Measurements from ENCODE around the gene CAMSAP3.
A peak's percentile ranks its signal among the peaks of the same experiment; 100 is the strongest.

Gene CAMSAP3

GRCh38 chr19:7625763-7626372, 30.2 kb downstream of the CAMSAP3 start:
- peaks cover 92% of the 10 kb centered on the region for H3K36me3 Mint-ChIP-seq (ENCODE audit: low read depth)
- intact Hi-C loops (cut with micrococcal nuclease): no loop called here
- no peaks in the 10 kb centered on the region for H3K9me3 Mint-ChIP-seq
- H3K27me3 Mint-ChIP-seq: no peaks in the 10 kb centered on the region
- H3K27ac Mint-ChIP-seq: no peak overlapping the region
- peaks cover 34% of the 10 kb centered on the region for H3K4me1 Mint-ChIP-seq (ENCODE audit: low read depth)
- H3K4me3 Mint-ChIP-seq: no peak overlapping the region

GRCh38 chr19:7627166-7627565, 31.5 kb downstream of the CAMSAP3 start:
- H3K9me3 Mint-ChIP-seq: no peaks in the 10 kb centered on the region
- no peak overlapping the region for H3K27ac Mint-ChIP-seq
- H3K4me1 Mint-ChIP-seq (ENCODE audit: low read depth): peaks cover 46% of the 10 kb centered on the region
- no peaks in the 10 kb centered on the region for H3K27me3 Mint-ChIP-seq
- H3K4me3 Mint-ChIP-seq: no peak overlapping the region
- peaks cover 92% of the 10 kb centered on the region for H3K36me3 Mint-ChIP-seq (ENCODE audit: low read depth)
- intact Hi-C loops (cut with micrococcal nuclease): no loop called here

GRCh38 chr19:7628589-7629311, 33.1 kb downstream of the CAMSAP3 start:
- peaks cover 91% of the 10 kb centered on the region for H3K36me3 Mint-ChIP-seq (ENCODE audit: low read depth)
- peak overlapping the region; percentile 99 for H3K27ac Mint-ChIP-seq
- intact Hi-C loops (cut with micrococcal nuclease): no loop called here
- peaks cover 52% of the 10 kb centered on the region for H3K4me1 Mint-ChIP-seq (ENCODE audit: low read depth)
- H3K27me3 Mint-ChIP-seq: no peaks in the 10 kb centered on the region
- no peaks in the 10 kb centered on the region for H3K9me3 Mint-ChIP-seq
- H3K4me3 Mint-ChIP-seq: peak overlapping the region; percentile 99

- Mint-ChIP-seq H3K4me1 (ENCODE audit: low read depth) (peaks cover 52% of the 10 kb centered on the region), H3K9me3 (no peaks in the 10 kb centered on the region), H3K4me3 (peak within 1 kb of the TSS; percentile 99), H3K36me3 (ENCODE audit: low read depth) (peaks cover 83% of the 10 kb centered on the region), H3K27ac (peak within 1 kb of the TSS; percentile 99), H3K27me3 (no peaks in the 10 kb centered on the region)
- intact Hi-C loops (cut with micrococcal nuclease): no loop called here
Observed at GRCh38 chr19:7629347-7630054, 33.8 kb downstream of the CAMSAP3 start, which contains the start of the genes PET100 and XAB2. TSS of gene PET100 (plus strand) at chr19:7629793. CDS start at chr19:7629834, 41 bp downstream. TSS of gene XAB2 (minus strand) at chr19:7629545. CDS start at chr19:7629527, 18 bp downstream.

- Mint-ChIP-seq H3K27ac (no peak overlapping the region), H3K36me3 (ENCODE audit: low read depth) (peaks cover 64% of the 10 kb centered on the region), H3K4me3 (no peak overlapping the region), H3K4me1 (ENCODE audit: low read depth) (peaks cover 62% of the 10 kb centered on the region), H3K27me3 (no peaks in the 10 kb centered on the region), H3K9me3 (no peaks in the 10 kb centered on the region)
- intact Hi-C loops (cut with micrococcal nuclease): no loop called here
Observed at GRCh38 chr19:7631577-7631976, 35.9 kb downstream of the CAMSAP3 start.

GRCh38 chr19:7632340-7633203, 36.9 kb downstream of the CAMSAP3 start:
- intact Hi-C loops (cut with micrococcal nuclease): no loop called here
- Mint-ChIP-seq H3K27ac (no peak overlapping the region), H3K4me1 (ENCODE audit: low read depth) (peaks cover 63% of the 10 kb centered on the region), H3K4me3 (no peak overlapping the region), H3K36me3 (ENCODE audit: low read depth) (peaks cover 64% of the 10 kb centered on the region), H3K27me3 (no peaks in the 10 kb centered on the region), H3K9me3 (no peaks in the 10 kb centered on the region)

GRCh38 chr19:7633698-7634097, 38.0 kb downstream of the CAMSAP3 start, which contains the start of gene PCP2:
TSS of gene PCP2 (minus strand) at chr19:7633719. CDS start at chr19:7633457, 262 bp downstream.
- Mint-ChIP-seq H3K36me3 (ENCODE audit: low read depth) (peaks cover 66% of the 10 kb centered on the region), H3K4me3 (no peak within 1 kb of the TSS), H3K4me1 (ENCODE audit: low read depth) (peaks cover 60% of the 10 kb centered on the region), H3K27me3 (no peaks in the 10 kb centered on the region), H3K9me3 (no peaks in the 10 kb centered on the region), H3K27ac (no peak within 1 kb of the TSS)
- intact Hi-C loops (cut with micrococcal nuclease): no loop called here

- H3K4me3 Mint-ChIP-seq: no peak overlapping the region
- peak overlapping the region; percentile 95 for H3K27ac Mint-ChIP-seq
- H3K4me1 Mint-ChIP-seq (ENCODE audit: low read depth): peaks cover 60% of the 10 kb centered on the region
- H3K9me3 Mint-ChIP-seq: no peaks in the 10 kb centered on the region
- H3K36me3 Mint-ChIP-seq (ENCODE audit: low read depth): peaks cover 71% of the 10 kb centered on the region
- H3K27me3 Mint-ChIP-seq: no peaks in the 10 kb centered on the region
- intact Hi-C loops (cut with micrococcal nuclease): no loop called here
Observed at GRCh38 chr19:7635670-7636069, 40.0 kb downstream of the CAMSAP3 start.

- peaks cover 60% of the 10 kb centered on the region for H3K4me1 Mint-ChIP-seq (ENCODE audit: low read depth)
- H3K27me3 Mint-ChIP-seq: no peaks in the 10 kb centered on the region
- H3K36me3 Mint-ChIP-seq (ENCODE audit: low read depth): peaks cover 72% of the 10 kb centered on the region
- peak overlapping the region; percentile 95 for H3K27ac Mint-ChIP-seq
- intact Hi-C loops (cut with micrococcal nuclease): no loop called here
- no peaks in the 10 kb centered on the region for H3K9me3 Mint-ChIP-seq
- H3K4me3 Mint-ChIP-seq: peak overlapping the region; percentile 92
Observed at GRCh38 chr19:7636317-7636690, 40.6 kb downstream of the CAMSAP3 start.

GRCh38 chr19:7636691-7637373, 41.2 kb downstream of the CAMSAP3 start, which contains the start of gene STXBP2:
TSS of gene STXBP2 (plus strand) at chr19:7637110. CDS start at chr19:7637150, 40 bp downstream.
- Mint-ChIP-seq H3K27me3 (no peaks in the 10 kb centered on the region), H3K9me3 (no peaks in the 10 kb centered on the region), H3K27ac (peak within 1 kb of the TSS; percentile 95), H3K4me3 (peak within 1 kb of the TSS; percentile 92), H3K4me1 (ENCODE audit: low read depth) (peaks cover 60% of the 10 kb centered on the region), H3K36me3 (ENCODE audit: low read depth) (peaks cover 72% of the 10 kb centered on the region)
- intact Hi-C loops (cut with micrococcal nuclease): no loop called here

- intact Hi-C loops (cut with micrococcal nuclease): no loop called here
- Mint-ChIP-seq H3K27me3 (no peaks in the 10 kb centered on the region), H3K4me3 (peak overlapping the region; percentile 92), H3K36me3 (ENCODE audit: low read depth) (peaks cover 72% of the 10 kb centered on the region), H3K4me1 (ENCODE audit: low read depth) (peaks cover 63% of the 10 kb centered on the region), H3K27ac (peak overlapping the region; percentile 95), H3K9me3 (no peaks in the 10 kb centered on the region)
Observed at GRCh38 chr19:7637374-7638256, 42.0 kb downstream of the CAMSAP3 start.

- Mint-ChIP-seq H3K4me1 (ENCODE audit: low read depth) (peaks cover 72% of the 10 kb centered on the region), H3K27me3 (no peaks in the 10 kb centered on the region), H3K9me3 (no peaks in the 10 kb centered on the region), H3K4me3 (peak overlapping the region; percentile 2), H3K36me3 (ENCODE audit: low read depth) (peaks cover 75% of the 10 kb centered on the region), H3K27ac (peak overlapping the region; percentile 27)
- intact Hi-C loops (cut with micrococcal nuclease): no loop called here
Observed at GRCh38 chr19:7638802-7639465, 43.3 kb downstream of the CAMSAP3 start.

All from dendritic cell treated with granulocyte-macrophage colony-stimulating factor and Interleukin-4, amounts not matched to agents 40 ng/mL and 50 ng/mL, for 4 days (primary cell).